Left lung (tissue), 10 donors: ENCODE measurements around the gene ZEB2. TPM values are rescaled to one million over a fixed set of nuclear protein-coding genes. Genes with fewer than 3 reads are reported as not detected.

Experiments used
- ATAC-seq: fragments of 200-7000 bp; cut with Tn5 transposase; one replicate; pipeline ENCODE4 v1.9.1; 2020; ENCODE audit warnings: moderate library complexity
- DNase-seq, 4 donors: peaks; one replicate each; pipeline ENCODE4 v3.0.0-alpha.2; 2013 to 2020
- H3K27ac ChIP-seq, 2 donors: fragments of 200-600 bp; sonication (generic) in 1 of 2; one replicate each; pipeline versions ENCODE4 v1.5.0 to v1.8.0; 2020 to 2021
- H3K27me3 ChIP-seq, 2 donors: fragments of 200-600 bp; sonication (generic) in 1 of 2; one replicate each; pipeline versions ENCODE4 v1.5.0 to v1.8.0; 2020 to 2021
- H3K36me3 ChIP-seq, 2 donors: fragments of 200-600 bp; sonication (generic) in 1 of 2; one replicate each; pipeline versions ENCODE4 v1.5.0 to v1.8.0; 2020 to 2021
- H3K4me1 ChIP-seq, 2 donors: fragments of 200-600 bp; one replicate each; pipeline ENCODE4 v1.8.0; 2021
- H3K4me3 ChIP-seq, 2 donors: fragments of 200-600 bp; sonication (generic) in 1 of 2; one replicate each; pipeline versions ENCODE4 v1.5.0 to v1.8.0; 2020 to 2021; ENCODE audit warnings: mild to moderate bottlenecking in 1 of 2
- H3K9me3 ChIP-seq, 2 donors: fragments of 200-600 bp; sonication (generic) in 1 of 2; one replicate each; pipeline versions ENCODE4 v1.5.0 to v1.8.0; 2020 to 2021
- intact Hi-C, 2 donors: fragments of 100-400 bp; cut with DNase I; formaldehyde crosslinking; loops; one replicate each; pipeline versions ENCODE4 v1.11.2 to v1.14.2; 2022
- polyA plus RNA-seq, 6 donors: library from polyadenylated mRNA; unstranded; fragments of 120-200 nt; gene quantifications; one replicate each; pipeline ENCODE4 v1.2.1, GENCODE V29; 2013; ENCODE audit not compliant: insufficient read length in 6 of 6
- total RNA-seq, 2 donors: library from RNA; stranded (reverse); fragmentation: NEBNext Ultra II Directional; extraction: Animal tissue kit (Norgen Biotek cat#: 25700); gene quantifications; one replicate each; pipeline ENCODE4 v1.2.1, GENCODE V29; 2021
- TF ChIP-seq, protein P1 (sequence below), 2 donors: fragments of 200-600 bp; sonication (generic) in 1 of 2; IDR thresholded peaks; one replicate each; pipeline versions ENCODE4 v1.5.0 to v1.8.0; 2021; ENCODE audit warnings: antibody characterized with exemption in 2 of 2
- donor health status: DM: no; HTN: yes; CAD: no.
- donor health status: DM: no; HTN: no; CAD: no.

ZEB2 gene
- total and polyA plus RNA-seq, 8 donors, result 141 to 292 (median 271) TPM

DNA sequence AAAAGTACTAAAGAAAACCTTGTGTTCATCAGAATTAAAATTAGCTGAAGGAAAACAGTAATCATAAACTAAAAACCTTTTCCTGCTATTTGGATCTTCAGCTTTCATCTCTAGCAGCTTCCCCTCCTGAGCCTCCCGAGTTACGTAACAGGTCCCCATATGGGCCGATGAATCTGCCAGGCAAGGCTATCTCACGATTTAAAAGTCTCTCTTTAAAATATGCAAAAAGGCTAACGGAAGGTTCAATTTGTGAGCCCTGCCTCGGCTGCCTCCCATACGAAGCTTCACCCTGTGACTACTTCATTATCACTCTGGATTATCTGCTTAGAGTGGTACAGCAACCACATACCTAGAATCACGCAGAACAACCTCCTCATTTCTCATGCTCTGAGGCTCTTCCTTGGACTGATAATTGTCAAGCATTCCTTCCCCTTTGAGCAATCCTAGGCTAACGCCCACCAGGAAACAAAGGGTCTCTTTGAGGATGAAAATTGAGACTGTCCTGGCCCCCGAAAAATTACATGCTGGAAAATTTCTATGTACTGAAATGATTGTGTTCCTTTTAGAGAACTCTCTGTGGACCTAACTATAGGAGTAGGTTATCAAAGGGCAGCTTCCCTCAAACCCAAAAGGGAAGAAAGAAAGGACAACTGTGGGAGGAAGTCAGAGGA, 147.4 kb downstream of the ZEB2 start:
- intact Hi-C loops, result no loop called here
- no peaks in the 10 kb centered on the region for H3K36me3 ChIP-seq
- no peaks in the 10 kb centered on the region for H3K27me3 ChIP-seq
- H3K4me1 ChIP-seq, result peaks cover 0 to 57% of the 10 kb centered on the region in 2 donors
- no peak overlapping the region for H3K4me3 ChIP-seq
- ATAC-seq, result no peak
- H3K27ac ChIP-seq, result peak overlapping the region in 1 of 2 donors; percentile 14
- no peaks in the 10 kb centered on the region for H3K9me3 ChIP-seq
- TF ChIP-seq, protein P1, sequence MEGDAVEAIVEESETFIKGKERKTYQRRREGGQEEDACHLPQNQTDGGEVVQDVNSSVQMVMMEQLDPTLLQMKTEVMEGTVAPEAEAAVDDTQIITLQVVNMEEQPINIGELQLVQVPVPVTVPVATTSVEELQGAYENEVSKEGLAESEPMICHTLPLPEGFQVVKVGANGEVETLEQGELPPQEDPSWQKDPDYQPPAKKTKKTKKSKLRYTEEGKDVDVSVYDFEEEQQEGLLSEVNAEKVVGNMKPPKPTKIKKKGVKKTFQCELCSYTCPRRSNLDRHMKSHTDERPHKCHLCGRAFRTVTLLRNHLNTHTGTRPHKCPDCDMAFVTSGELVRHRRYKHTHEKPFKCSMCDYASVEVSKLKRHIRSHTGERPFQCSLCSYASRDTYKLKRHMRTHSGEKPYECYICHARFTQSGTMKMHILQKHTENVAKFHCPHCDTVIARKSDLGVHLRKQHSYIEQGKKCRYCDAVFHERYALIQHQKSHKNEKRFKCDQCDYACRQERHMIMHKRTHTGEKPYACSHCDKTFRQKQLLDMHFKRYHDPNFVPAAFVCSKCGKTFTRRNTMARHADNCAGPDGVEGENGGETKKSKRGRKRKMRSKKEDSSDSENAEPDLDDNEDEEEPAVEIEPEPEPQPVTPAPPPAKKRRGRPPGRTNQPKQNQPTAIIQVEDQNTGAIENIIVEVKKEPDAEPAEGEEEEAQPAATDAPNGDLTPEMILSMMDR (IDR thresholded peaks at IDR 0.05), result no peak
- DNase-seq, result peak in 1 of 4 donors; percentile 47

DNA sequence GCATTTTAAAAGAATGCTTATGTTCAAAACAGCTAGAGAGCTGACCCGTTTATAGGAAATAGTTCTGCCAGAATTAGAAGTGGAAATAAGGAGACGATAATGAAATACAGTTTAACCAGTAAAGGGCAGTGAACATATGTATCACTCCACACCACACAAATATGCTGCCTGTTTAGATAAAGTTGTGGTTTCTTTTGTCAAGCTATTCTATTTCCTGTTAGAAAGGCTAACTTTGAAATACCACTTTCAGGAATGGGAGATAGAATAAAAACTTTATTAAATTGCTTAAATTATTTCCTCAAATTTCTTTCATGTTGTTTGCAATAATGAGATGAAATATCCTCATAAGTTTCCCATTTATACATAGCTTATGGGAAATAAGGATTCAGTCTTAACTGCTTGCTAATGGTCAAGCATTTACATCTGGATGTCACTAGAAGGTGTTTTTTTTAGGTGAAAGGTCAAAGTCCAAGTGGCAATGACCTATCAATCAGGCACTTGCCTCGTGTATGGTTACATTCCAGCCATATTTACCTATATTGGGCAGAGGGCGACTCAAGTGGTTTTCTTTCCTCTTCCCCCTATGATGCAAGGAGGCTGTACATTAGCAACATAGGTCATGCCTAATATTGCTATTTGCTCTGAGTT, 148.9 kb downstream of the ZEB2 start:
- Histone ChIP-seq H3K36me3 (no peaks in the 10 kb centered on the region), H3K27ac (no peak overlapping the region), H3K27me3 (no peaks in the 10 kb centered on the region), H3K4me1 (peaks cover 0 to 45% of the 10 kb centered on the region in 2 donors), H3K9me3 (no peaks in the 10 kb centered on the region), H3K4me3 (no peak overlapping the region)
- no peak for DNase-seq
- intact Hi-C loops, result no loop called here
- ATAC-seq, result no peak
- TF ChIP-seq, protein P1 (IDR thresholded peaks at IDR 0.05), result no peak

DNA sequence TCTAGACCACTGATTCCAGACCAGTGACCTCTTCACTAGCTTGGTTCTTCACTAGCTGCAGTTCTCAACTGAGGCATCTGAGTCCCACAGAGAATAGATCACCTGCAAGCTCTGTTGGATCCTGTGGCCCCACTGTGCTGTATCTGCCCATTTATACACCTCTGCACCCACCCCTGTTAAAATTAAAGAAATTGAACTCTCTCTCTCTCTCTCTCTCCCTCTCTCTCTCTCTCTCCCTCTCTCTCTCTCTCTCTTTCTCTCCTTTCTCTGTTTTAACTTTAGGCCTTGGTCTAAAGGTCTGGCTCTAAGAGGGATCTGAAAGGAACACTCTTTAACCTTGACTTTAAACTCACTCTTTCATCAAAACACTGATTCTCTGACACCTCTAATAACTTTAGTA, 150.5 kb downstream of the ZEB2 start:
- no peaks in the 10 kb centered on the region for H3K9me3 ChIP-seq
- DNase-seq (no peak), ATAC-seq (no peak)
- no peak overlapping the region for H3K4me3 ChIP-seq
- no peaks in the 10 kb centered on the region for H3K27me3 ChIP-seq
- TF ChIP-seq, protein P1 (IDR thresholded peaks at IDR 0.05), result no peak
- H3K27ac ChIP-seq, result no peak overlapping the region
- H3K4me1 ChIP-seq, result peaks cover 0 to 37% of the 10 kb centered on the region in 2 donors
- H3K36me3 ChIP-seq, result no peaks in the 10 kb centered on the region
- intact Hi-C loops, result no loop called here

DNA sequence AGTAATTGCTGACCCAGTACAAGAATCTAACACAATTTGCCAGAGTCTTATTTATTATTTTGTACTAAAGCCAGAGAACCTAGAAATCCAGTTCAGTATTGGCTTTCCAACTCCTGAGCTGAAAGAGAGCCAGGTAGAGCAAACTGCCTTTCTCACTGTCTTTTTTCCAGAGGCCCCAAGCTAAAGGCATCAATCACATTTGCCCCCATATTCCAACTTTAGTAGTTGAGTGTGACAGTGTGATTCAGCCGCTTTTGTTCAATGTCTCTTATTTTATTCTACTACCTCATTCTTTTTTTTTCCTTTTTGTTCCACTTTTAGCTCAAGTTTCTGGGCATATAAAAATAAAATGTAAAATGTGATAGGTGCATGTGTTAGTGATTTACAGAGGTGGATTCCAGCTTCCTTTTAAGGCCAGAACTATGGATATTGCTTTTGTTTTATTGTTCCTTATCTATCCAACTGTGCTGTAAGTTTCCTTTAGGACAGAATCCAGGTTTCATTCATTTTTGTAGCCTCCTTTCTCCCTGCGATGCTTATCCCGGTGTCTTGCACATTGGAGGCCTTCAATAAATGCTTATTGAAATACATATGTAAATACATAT, 153.0 kb downstream of the ZEB2 start:
- H3K36me3 ChIP-seq, result no peaks in the 10 kb centered on the region
- no peaks in the 10 kb centered on the region for H3K27me3 ChIP-seq
- TF ChIP-seq, protein P1 (IDR thresholded peaks at IDR 0.05), result no peak
- H3K4me3 ChIP-seq, result no peak overlapping the region
- intact Hi-C loops, result no loop called here
- H3K4me1 ChIP-seq, result peaks cover 0 to 12% of the 10 kb centered on the region in 2 donors
- no peaks in the 10 kb centered on the region for H3K9me3 ChIP-seq
- DNase-seq (no peak), ATAC-seq (no peak)
- no peak overlapping the region for H3K27ac ChIP-seq
